Nephron (organoid): ENCODE data around the gene OR9A2.

Experiments
- H3K27ac Mint-ChIP-seq, 3 experiments: 2 replicates each; pipeline ENCODE4 v1.8.0; 2020; ENCODE audit warnings: mixed read lengths in 3 of 3, mild to moderate bottlenecking in 2 of 3, moderate library complexity in 1 of 3
- H3K27me3 Mint-ChIP-seq: 2 replicates; pipeline ENCODE4 v1.8.0; 2021; ENCODE audit warnings: low read depth, mild to moderate bottlenecking, moderate library complexity, mixed read lengths
- H3K36me3 Mint-ChIP-seq: 2 replicates; pipeline ENCODE4 v1.8.0; 2020; ENCODE audit warnings: low read depth, mixed read lengths
- H3K4me1 Mint-ChIP-seq: 2 replicates; pipeline ENCODE4 v1.8.0; 2020; ENCODE audit warnings: mixed read lengths
- H3K4me3 Mint-ChIP-seq, 3 experiments: 2 replicates each; pipeline ENCODE4 v1.8.0; 2020; ENCODE audit warnings: mild to moderate bottlenecking in 3 of 3, mixed read lengths in 3 of 3, moderate library complexity in 2 of 3
- H3K9me3 Mint-ChIP-seq: 2 replicates; pipeline ENCODE4 v1.8.0; 2020; ENCODE audit warnings: mixed read lengths
- CTCF ChIP-seq, 3 experiments: fragments of 200-600 bp; sonication (generic); IDR thresholded peaks; one replicate each; pipeline ENCODE4 v1.5.0; 2021; ENCODE audit warnings: antibody characterized with exemption in 3 of 3; ENCODE audit not compliant: unreplicated experiment in 3 of 3

OR9A2 gene

GRCh38 chr7:143016996-143017395 lies 9.9 kb downstream of the OR9A2 start:
- Mint-ChIP-seq H3K27me3 (no peaks in the 10 kb centered on the region), H3K4me1 (peaks cover 38% of the 10 kb centered on the region), H3K4me3 (no peak overlapping the region), H3K36me3 (no peaks in the 10 kb centered on the region), H3K27ac (peak overlapping the region in 1 of 3 experiments; percentile 44), H3K9me3 (no peaks in the 10 kb centered on the region)
- no peak for TF ChIP-seq CTCF (IDR thresholded peaks at IDR 0.05; ENCODE audit: unreplicated experiment in 3 of 3)

GRCh38 chr7:143015926-143016490 lies 10.9 kb downstream of the OR9A2 start:
- H3K4me3 Mint-ChIP-seq, result no peak overlapping the region
- H3K36me3 Mint-ChIP-seq, result no peaks in the 10 kb centered on the region
- peaks cover 44% of the 10 kb centered on the region for H3K4me1 Mint-ChIP-seq
- peak overlapping the region in 1 of 3 experiments; percentile 44 for H3K27ac Mint-ChIP-seq
- no peaks in the 10 kb centered on the region for H3K27me3 Mint-ChIP-seq
- no peaks in the 10 kb centered on the region for H3K9me3 Mint-ChIP-seq
- no peak for TF ChIP-seq CTCF (IDR thresholded peaks at IDR 0.05; ENCODE audit: unreplicated experiment in 3 of 3)

GRCh38 chr7:143015084-143015483 lies 11.8 kb downstream of the OR9A2 start:
- Mint-ChIP-seq H3K27ac (peak overlapping the region in 1 of 3 experiments; percentile 73), H3K36me3 (no peaks in the 10 kb centered on the region), H3K4me3 (no peak overlapping the region), H3K4me1 (peaks cover 44% of the 10 kb centered on the region), H3K9me3 (no peaks in the 10 kb centered on the region), H3K27me3 (no peaks in the 10 kb centered on the region)
- no peak for TF ChIP-seq CTCF (IDR thresholded peaks at IDR 0.05; ENCODE audit: unreplicated experiment in 3 of 3)

GRCh38 chr7:143013893-143014292 lies 13.0 kb downstream of the OR9A2 start:
- no peaks in the 10 kb centered on the region for H3K9me3 Mint-ChIP-seq
- TF ChIP-seq CTCF (IDR thresholded peaks at IDR 0.05; ENCODE audit: unreplicated experiment in 3 of 3), result no peak
- H3K4me1 Mint-ChIP-seq, result peaks cover 44% of the 10 kb centered on the region
- no peaks in the 10 kb centered on the region for H3K36me3 Mint-ChIP-seq
- peaks cover 3% of the 10 kb centered on the region for H3K27me3 Mint-ChIP-seq
- H3K27ac Mint-ChIP-seq, result peak overlapping the region in 2 of 3 experiments; percentile 73 to 79
- no peak overlapping the region for H3K4me3 Mint-ChIP-seq

- Mint-ChIP-seq H3K4me3 (no peak overlapping the region), H3K4me1 (peaks cover 44% of the 10 kb centered on the region), H3K27ac (peak overlapping the region in 2 of 3 experiments; percentile 73 to 79), H3K27me3 (peaks cover 3% of the 10 kb centered on the region), H3K9me3 (no peaks in the 10 kb centered on the region), H3K36me3 (no peaks in the 10 kb centered on the region)
- TF ChIP-seq CTCF (IDR thresholded peaks at IDR 0.05; ENCODE audit: unreplicated experiment in 3 of 3), result no peak
Measured at GRCh38 chr7:143013473-143013872, 13.5 kb downstream of the OR9A2 start.

GRCh38 chr7:143012409-143012808 lies 14.5 kb downstream of the OR9A2 start:
- H3K27ac Mint-ChIP-seq, result no peak overlapping the region

More at GRCh38 chr7:143012409-143012808, 14.5 kb downstream of the OR9A2 start:
- Mint-ChIP-seq H3K27me3 (peaks cover 3% of the 10 kb centered on the region), H3K36me3 (no peaks in the 10 kb centered on the region), H3K4me1 (peaks cover 49% of the 10 kb centered on the region), H3K4me3 (no peak overlapping the region), H3K9me3 (no peaks in the 10 kb centered on the region)
- no peak for TF ChIP-seq CTCF (IDR thresholded peaks at IDR 0.05; ENCODE audit: unreplicated experiment in 3 of 3)
